ENCODE data around the gene SLC5A8.

The SLC5A8 gene

GRCh38 chr12:101209319-101210302 is at the start of gene SLC5A8:
SLC5A8 (minus strand) TSS chr12:101210238; CDS start chr12:101209848, 390 bp downstream.
- Histone ChIP-seq H3K9ac (ENCODE audit: low read length) (no peak within 1 kb of the TSS), H3K4me1 (ENCODE audit: control insufficient read depth, insufficient read depth, low read length) (no peaks in the 10 kb centered on the region), H3K4me3 (ENCODE audit: low read length) (no peak within 1 kb of the TSS), H3K27me3 (ENCODE audit: control insufficient read depth, insufficient read depth, low read length) (peaks cover 4% of the 10 kb centered on the region), H3K36me3 (ENCODE audit: control insufficient read depth, insufficient read depth, low read length) (no peaks in the 10 kb centered on the region), H3K27ac (ENCODE audit: low read depth, low read length) (no peak within 1 kb of the TSS)

DNA sequence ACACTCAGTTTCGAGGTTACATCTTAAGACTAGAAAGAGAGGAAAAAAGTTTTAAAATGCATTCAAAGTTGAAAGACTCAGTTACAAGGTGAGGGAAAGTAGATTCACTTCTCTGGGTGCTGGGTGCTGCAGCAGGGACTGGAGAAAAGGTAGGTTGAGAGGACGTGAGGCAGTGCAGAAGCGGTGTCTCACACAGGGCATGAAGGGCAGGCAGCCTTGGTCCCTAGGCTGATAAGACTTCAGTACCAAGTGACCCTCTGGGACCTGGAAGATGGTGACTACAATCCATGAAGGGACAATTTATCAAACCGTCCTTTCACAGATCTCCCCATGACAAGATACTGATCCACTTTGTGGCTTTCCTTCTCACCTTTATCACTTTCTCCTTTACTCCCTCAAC is 47.3 kb upstream of the SLC5A8 start:
- H3K4me3 ChIP-seq (ENCODE audit: low read length): no peak overlapping the region
- H3K4me1 ChIP-seq (ENCODE audit: control insufficient read depth, insufficient read depth, low read length): no peaks in the 10 kb centered on the region
- H3K36me3 ChIP-seq (ENCODE audit: control insufficient read depth, insufficient read depth, low read length): no peaks in the 10 kb centered on the region
- H3K27ac ChIP-seq (ENCODE audit: low read depth, low read length): no peak overlapping the region
- no peaks in the 10 kb centered on the region for H3K27me3 ChIP-seq (ENCODE audit: control insufficient read depth, insufficient read depth, low read length)
- no peak overlapping the region for H3K9ac ChIP-seq (ENCODE audit: low read length)

DNA sequence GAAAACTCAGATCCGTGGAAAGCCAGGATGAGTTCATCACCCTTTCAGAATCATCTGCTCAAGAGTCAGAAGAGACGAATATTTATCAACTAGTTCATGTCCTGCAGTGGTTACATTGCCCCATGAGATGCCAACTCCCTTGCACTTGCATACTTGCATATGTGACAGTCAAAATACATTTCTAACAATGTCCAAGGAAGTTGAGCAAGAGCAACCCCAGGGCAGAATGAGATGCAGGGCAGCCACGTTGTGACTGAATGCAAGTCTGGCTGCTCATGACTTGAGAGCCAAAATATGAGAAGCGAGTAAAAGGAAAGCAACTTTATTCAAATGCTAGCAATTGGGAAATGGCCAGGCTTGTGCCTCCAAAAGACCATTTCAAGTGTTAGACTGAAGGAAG is 46.2 kb upstream of the SLC5A8 start:
- no peak overlapping the region for H3K9ac ChIP-seq (ENCODE audit: low read length)
- H3K4me1 ChIP-seq (ENCODE audit: control insufficient read depth, insufficient read depth, low read length): no peaks in the 10 kb centered on the region
- no peak overlapping the region for H3K4me3 ChIP-seq (ENCODE audit: low read length)
- no peaks in the 10 kb centered on the region for H3K27me3 ChIP-seq (ENCODE audit: control insufficient read depth, insufficient read depth, low read length)
- no peak overlapping the region for H3K27ac ChIP-seq (ENCODE audit: low read depth, low read length)
- no peaks in the 10 kb centered on the region for H3K36me3 ChIP-seq (ENCODE audit: control insufficient read depth, insufficient read depth, low read length)

GRCh38 chr12:101243616-101244015 is 33.6 kb upstream of the SLC5A8 start:
- no peaks in the 10 kb centered on the region for H3K4me1 ChIP-seq (ENCODE audit: control insufficient read depth, insufficient read depth, low read length)
- H3K9ac ChIP-seq (ENCODE audit: low read length): no peak overlapping the region
- no peaks in the 10 kb centered on the region for H3K36me3 ChIP-seq (ENCODE audit: control insufficient read depth, insufficient read depth, low read length)
- no peak overlapping the region for H3K27ac ChIP-seq (ENCODE audit: low read depth, low read length)
- H3K27me3 ChIP-seq (ENCODE audit: control insufficient read depth, insufficient read depth, low read length): no peaks in the 10 kb centered on the region
- H3K4me3 ChIP-seq (ENCODE audit: low read length): no peak overlapping the region

DNA sequence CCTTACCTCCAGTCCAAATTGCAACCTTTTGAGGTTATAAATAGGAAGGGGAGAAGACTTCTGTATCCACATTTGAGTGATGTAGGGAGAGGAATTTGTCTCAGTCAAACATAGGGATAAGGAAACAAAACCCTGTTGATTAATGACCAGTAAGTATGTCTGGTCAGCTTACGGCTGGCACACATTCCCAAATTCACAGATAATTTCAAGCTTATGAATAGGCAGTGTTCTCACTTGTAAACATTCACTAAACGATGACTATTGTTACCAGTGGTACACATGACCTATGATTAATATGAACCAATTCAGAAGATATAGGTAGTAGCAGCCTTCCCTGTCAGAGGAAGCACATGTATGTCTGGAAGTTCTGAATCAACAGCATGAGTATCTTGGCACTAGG is 33.0 kb upstream of the SLC5A8 start:
- H3K27ac ChIP-seq (ENCODE audit: low read depth, low read length): no peak overlapping the region
- no peaks in the 10 kb centered on the region for H3K36me3 ChIP-seq (ENCODE audit: control insufficient read depth, insufficient read depth, low read length)
- no peaks in the 10 kb centered on the region for H3K27me3 ChIP-seq (ENCODE audit: control insufficient read depth, insufficient read depth, low read length)
- H3K9ac ChIP-seq (ENCODE audit: low read length): no peak overlapping the region
- H3K4me1 ChIP-seq (ENCODE audit: control insufficient read depth, insufficient read depth, low read length): no peaks in the 10 kb centered on the region
- no peak overlapping the region for H3K4me3 ChIP-seq (ENCODE audit: low read length)

- Histone ChIP-seq H3K4me3 (ENCODE audit: low read length) (no peak overlapping the region), H3K27ac (ENCODE audit: low read depth, low read length) (no peak overlapping the region), H3K36me3 (ENCODE audit: control insufficient read depth, insufficient read depth, low read length) (no peaks in the 10 kb centered on the region), H3K4me1 (ENCODE audit: control insufficient read depth, insufficient read depth, low read length) (no peaks in the 10 kb centered on the region), H3K9ac (ENCODE audit: low read length) (no peak overlapping the region), H3K27me3 (ENCODE audit: control insufficient read depth, insufficient read depth, low read length) (no peaks in the 10 kb centered on the region)
These were observed 28.8 kb upstream of the SLC5A8 start for GRCh38 chr12:101238800-101239329.

DNA sequence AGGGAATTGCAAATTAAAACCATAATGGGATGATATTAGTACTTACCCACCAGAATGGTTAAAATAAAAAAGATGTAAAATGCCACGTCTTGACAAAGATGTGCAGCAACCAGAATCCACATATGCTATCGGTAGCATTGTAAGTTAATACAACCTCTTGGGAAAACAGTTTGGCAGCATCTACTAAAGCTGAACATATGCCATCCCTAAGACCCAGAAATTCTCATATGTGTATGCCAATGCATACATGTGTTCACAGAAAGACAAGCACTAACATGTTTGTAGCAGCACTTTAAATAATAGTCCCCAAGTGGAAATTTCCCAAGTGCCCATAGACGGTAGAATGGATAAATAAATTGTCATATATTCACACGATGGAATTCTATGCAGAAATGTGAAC is 28.3 kb upstream of the SLC5A8 start:
- Histone ChIP-seq H3K27ac (ENCODE audit: low read depth, low read length) (no peak overlapping the region), H3K4me1 (ENCODE audit: control insufficient read depth, insufficient read depth, low read length) (no peaks in the 10 kb centered on the region), H3K36me3 (ENCODE audit: control insufficient read depth, insufficient read depth, low read length) (no peaks in the 10 kb centered on the region), H3K27me3 (ENCODE audit: control insufficient read depth, insufficient read depth, low read length) (no peaks in the 10 kb centered on the region), H3K9ac (ENCODE audit: low read length) (no peak overlapping the region), H3K4me3 (ENCODE audit: low read length) (no peak overlapping the region)

DNA sequence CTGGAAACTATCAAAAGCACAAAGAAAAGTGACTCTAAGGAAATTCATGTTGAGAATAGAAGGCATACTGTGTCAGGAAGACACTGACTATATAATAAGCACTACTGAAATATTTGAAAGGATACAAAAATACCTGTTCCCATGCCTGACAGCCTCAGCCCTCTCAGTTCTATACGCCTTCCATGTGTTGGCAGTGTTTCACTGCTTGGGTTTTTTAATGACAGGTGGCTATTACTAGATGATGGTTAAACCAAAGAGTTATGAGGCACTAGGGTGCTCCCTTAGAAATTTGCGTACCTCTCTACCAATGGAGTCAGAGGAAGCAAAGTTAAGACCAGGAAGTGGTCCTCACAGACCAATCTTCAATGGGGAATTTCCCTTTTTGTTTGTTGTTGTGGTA is 25.6 kb upstream of the SLC5A8 start:
- H3K9ac ChIP-seq (ENCODE audit: low read length): no peak overlapping the region
- no peak overlapping the region for H3K4me3 ChIP-seq (ENCODE audit: low read length)
- H3K27ac ChIP-seq (ENCODE audit: low read depth, low read length): no peak overlapping the region
- no peaks in the 10 kb centered on the region for H3K36me3 ChIP-seq (ENCODE audit: control insufficient read depth, insufficient read depth, low read length)
- no peaks in the 10 kb centered on the region for H3K27me3 ChIP-seq (ENCODE audit: control insufficient read depth, insufficient read depth, low read length)
- no peaks in the 10 kb centered on the region for H3K4me1 ChIP-seq (ENCODE audit: control insufficient read depth, insufficient read depth, low read length)

GRCh38 chr12:101231636-101232035 is 21.6 kb upstream of the SLC5A8 start:
- Histone ChIP-seq H3K9ac (ENCODE audit: low read length) (no peak overlapping the region), H3K27me3 (ENCODE audit: control insufficient read depth, insufficient read depth, low read length) (no peaks in the 10 kb centered on the region), H3K4me3 (ENCODE audit: low read length) (no peak overlapping the region), H3K4me1 (ENCODE audit: control insufficient read depth, insufficient read depth, low read length) (no peaks in the 10 kb centered on the region), H3K27ac (ENCODE audit: low read depth, low read length) (no peak overlapping the region), H3K36me3 (ENCODE audit: control insufficient read depth, insufficient read depth, low read length) (no peaks in the 10 kb centered on the region)

DNA sequence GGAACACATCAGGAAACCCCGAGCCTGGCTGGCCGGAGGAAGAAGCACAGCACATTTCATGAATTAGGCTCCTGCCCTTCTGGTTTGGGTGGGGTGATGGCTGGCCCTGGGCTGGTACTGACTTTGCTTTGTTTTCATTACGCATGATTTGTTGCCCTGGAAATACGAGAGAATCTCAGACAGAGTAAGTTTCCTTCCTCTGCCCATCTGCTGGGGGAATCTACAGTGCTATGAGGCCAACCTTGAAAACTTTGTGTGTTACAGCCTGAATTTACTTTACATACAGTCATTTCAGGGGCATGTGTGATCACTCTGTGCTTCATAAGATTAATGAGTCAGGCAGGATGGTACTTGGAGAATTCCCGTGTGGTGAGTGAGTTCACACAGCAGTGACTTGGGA is 20.5 kb upstream of the SLC5A8 start:
- Histone ChIP-seq H3K4me3 (ENCODE audit: low read length) (no peak overlapping the region), H3K9ac (ENCODE audit: low read length) (no peak overlapping the region), H3K4me1 (ENCODE audit: control insufficient read depth, insufficient read depth, low read length) (no peaks in the 10 kb centered on the region), H3K27me3 (ENCODE audit: control insufficient read depth, insufficient read depth, low read length) (no peaks in the 10 kb centered on the region), H3K36me3 (ENCODE audit: control insufficient read depth, insufficient read depth, low read length) (no peaks in the 10 kb centered on the region), H3K27ac (ENCODE audit: low read depth, low read length) (no peak overlapping the region)

DNA sequence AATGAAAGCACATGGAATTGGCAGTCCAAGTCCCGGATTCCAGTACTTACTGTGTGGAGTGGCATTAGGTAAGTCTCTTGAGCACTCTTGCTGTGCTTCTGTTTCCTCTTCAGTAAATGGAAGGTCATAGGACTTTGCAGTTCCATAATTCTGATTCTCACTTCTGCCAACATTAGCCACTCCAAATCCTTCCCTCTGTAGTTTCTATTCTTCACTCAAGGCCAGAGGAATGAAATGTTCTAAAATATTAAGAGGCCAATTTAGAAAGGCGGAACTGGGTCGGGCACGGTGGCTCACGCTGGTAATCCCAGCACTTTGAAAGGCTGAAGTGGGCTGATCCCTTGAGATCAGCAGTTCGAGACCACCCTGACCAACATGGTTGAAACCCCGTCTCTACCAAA is 19.8 kb upstream of the SLC5A8 start:
- no peak overlapping the region for H3K27ac ChIP-seq (ENCODE audit: low read depth, low read length)
- no peaks in the 10 kb centered on the region for H3K4me1 ChIP-seq (ENCODE audit: control insufficient read depth, insufficient read depth, low read length)
- no peaks in the 10 kb centered on the region for H3K36me3 ChIP-seq (ENCODE audit: control insufficient read depth, insufficient read depth, low read length)
- H3K27me3 ChIP-seq (ENCODE audit: control insufficient read depth, insufficient read depth, low read length): no peaks in the 10 kb centered on the region
- H3K4me3 ChIP-seq (ENCODE audit: low read length): no peak overlapping the region
- H3K9ac ChIP-seq (ENCODE audit: low read length): no peak overlapping the region

DNA sequence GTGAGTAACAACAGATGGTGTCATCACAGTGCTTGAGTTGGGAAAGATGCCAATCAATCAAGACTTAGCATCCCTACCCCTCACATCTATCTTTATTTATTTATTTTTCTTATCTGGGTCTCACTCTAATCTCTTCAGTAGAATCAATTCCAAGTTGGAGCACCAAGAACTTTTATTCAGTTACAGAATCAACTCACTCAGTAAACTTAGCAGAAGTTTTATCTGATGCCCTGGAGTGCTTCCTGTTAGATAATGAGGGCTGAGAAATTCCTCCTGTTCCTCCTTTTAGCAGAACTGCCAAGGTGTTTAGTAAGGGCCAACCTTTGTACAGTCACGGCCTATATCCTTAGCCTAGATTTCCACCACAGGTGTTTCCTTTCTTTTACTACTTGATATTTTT is 11.3 kb upstream of the SLC5A8 start:
- H3K27me3 ChIP-seq (ENCODE audit: control insufficient read depth, insufficient read depth, low read length): no peaks in the 10 kb centered on the region
- H3K4me1 ChIP-seq (ENCODE audit: control insufficient read depth, insufficient read depth, low read length): no peaks in the 10 kb centered on the region
- no peaks in the 10 kb centered on the region for H3K36me3 ChIP-seq (ENCODE audit: control insufficient read depth, insufficient read depth, low read length)
- H3K27ac ChIP-seq (ENCODE audit: low read depth, low read length): no peak overlapping the region
- no peak overlapping the region for H3K9ac ChIP-seq (ENCODE audit: low read length)
- H3K4me3 ChIP-seq (ENCODE audit: low read length): no peak overlapping the region

DNA sequence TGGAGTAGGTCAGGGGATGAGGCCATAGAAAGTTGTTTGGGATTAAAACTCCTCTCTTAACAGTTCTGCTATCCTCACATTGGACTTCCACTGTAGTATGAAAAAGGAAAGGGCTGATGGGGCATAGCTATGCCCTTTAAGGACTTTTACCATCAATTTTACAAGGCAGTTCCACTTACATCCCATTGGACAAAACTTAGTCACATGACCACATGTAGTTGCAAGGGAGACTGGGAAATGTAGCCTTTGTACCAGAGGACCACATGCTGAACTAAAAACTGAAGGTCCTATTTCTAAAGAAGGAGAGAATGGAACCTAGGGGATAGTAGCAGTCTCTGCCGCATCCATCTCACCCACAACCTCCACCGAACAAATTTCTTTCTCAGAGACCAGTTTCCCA is 6.8 kb upstream of the SLC5A8 start:
- Histone ChIP-seq H3K27me3 (ENCODE audit: control insufficient read depth, insufficient read depth, low read length) (no peaks in the 10 kb centered on the region), H3K4me3 (ENCODE audit: low read length) (no peak overlapping the region), H3K36me3 (ENCODE audit: control insufficient read depth, insufficient read depth, low read length) (no peaks in the 10 kb centered on the region), H3K27ac (ENCODE audit: low read depth, low read length) (no peak overlapping the region), H3K4me1 (ENCODE audit: control insufficient read depth, insufficient read depth, low read length) (no peaks in the 10 kb centered on the region), H3K9ac (ENCODE audit: low read length) (no peak overlapping the region)
